Stimulated activated naive CD8-positive, alpha-beta T cell treated with anti-CD3 and anti-CD28 coated beads, Interleukin-15, amount 100 ng/mL, for 72 hours (primary cell): ENCODE measurements around the gene DPM2.

Source experiments
- ATAC-seq: fragments of 150-1000 bp; cut with Tn5 transposase; 2 replicates; pipeline ENCODE4 v1.10.0; 2021; ENCODE audit warnings: mild to moderate bottlenecking, moderate library complexity
- DNase-seq, 2 donors: peaks; one replicate each; pipeline ENCODE4 v3.0.0; 2021 to 2022
- H3K27ac Mint-ChIP-seq, 2 donors: one replicate each; pipeline ENCODE4 v1.8.0; 2022; ENCODE audit warnings: mild to moderate bottlenecking in 2 of 2, mixed read lengths in 2 of 2, moderate library complexity in 2 of 2
- H3K27me3 Mint-ChIP-seq: one replicate; pipeline ENCODE4 v1.8.0; 2022; ENCODE audit warnings: mixed read lengths
- H3K4me1 Mint-ChIP-seq: one replicate; pipeline ENCODE4 v1.8.0; 2022; ENCODE audit warnings: mild to moderate bottlenecking, mixed read lengths
- H3K4me3 Mint-ChIP-seq, 2 donors: one replicate each; pipeline ENCODE4 v1.8.0; 2022; ENCODE audit warnings: mild to moderate bottlenecking in 2 of 2, mixed read lengths in 2 of 2, moderate library complexity in 1 of 2
- H3K9me3 Mint-ChIP-seq, 2 donors: one replicate each; pipeline ENCODE4 v1.8.0; 2022; ENCODE audit warnings: mixed read lengths in 2 of 2

Gene DPM2

GRCh38 chr9:127912296-127912695 is 25.4 kb downstream of the DPM2 start:
- H3K4me1 Mint-ChIP-seq = peaks cover 72% of the 10 kb centered on the region
- no peaks in the 10 kb centered on the region for H3K27me3 Mint-ChIP-seq
- DNase-seq (no peak), ATAC-seq (no peak)
- no peaks in the 10 kb centered on the region for H3K9me3 Mint-ChIP-seq
- H3K4me3 Mint-ChIP-seq = no peak overlapping the region
- peak overlapping the region in 1 of 2 donors; percentile 95 for H3K27ac Mint-ChIP-seq

GRCh38 chr9:127910613-127911205 is 26.9 kb downstream of the DPM2 start:
- no peaks in the 10 kb centered on the region for H3K9me3 Mint-ChIP-seq
- H3K27ac Mint-ChIP-seq = peak overlapping the region; percentile 86 to 95
- peak overlapping the region; percentile 9 to 51 for H3K4me3 Mint-ChIP-seq
- H3K27me3 Mint-ChIP-seq = no peaks in the 10 kb centered on the region
- DNase-seq (no peak), ATAC-seq (no peak)
- H3K4me1 Mint-ChIP-seq = peaks cover 78% of the 10 kb centered on the region

- no peak overlapping the region for H3K4me3 Mint-ChIP-seq
- H3K27me3 Mint-ChIP-seq = no peaks in the 10 kb centered on the region
- ATAC-seq = no peak
Observed at GRCh38 chr9:127909839-127910273, 27.8 kb downstream of the DPM2 start.

GRCh38 chr9:127908660-127908926 is 29.1 kb downstream of the DPM2 start:
- ATAC-seq (no peak), DNase-seq (no peak)
- H3K27ac Mint-ChIP-seq = peak overlapping the region in 1 of 2 donors; percentile 78
- peaks cover 77% of the 10 kb centered on the region for H3K4me1 Mint-ChIP-seq
- no peaks in the 10 kb centered on the region for H3K9me3 Mint-ChIP-seq
- no peak overlapping the region for H3K4me3 Mint-ChIP-seq
- H3K27me3 Mint-ChIP-seq = no peaks in the 10 kb centered on the region

More at GRCh38 chr9:127909839-127910273, 27.8 kb downstream of the DPM2 start:
- Mint-ChIP-seq H3K9me3 (no peaks in the 10 kb centered on the region), H3K27ac (no peak overlapping the region), H3K4me1 (peaks cover 78% of the 10 kb centered on the region)
- no peak for DNase-seq

GRCh38 chr9:127907867-127908659 is 29.6 kb downstream of the DPM2 start:
- ATAC-seq (no peak), DNase-seq (no peak)
- H3K9me3 Mint-ChIP-seq = no peaks in the 10 kb centered on the region
- no peaks in the 10 kb centered on the region for H3K27me3 Mint-ChIP-seq
- no peak overlapping the region for H3K4me3 Mint-ChIP-seq
- H3K4me1 Mint-ChIP-seq = peaks cover 79% of the 10 kb centered on the region
- H3K27ac Mint-ChIP-seq = peak overlapping the region in 1 of 2 donors; percentile 78

GRCh38 chr9:127905788-127906191 is 31.9 kb downstream of the DPM2 start:
- H3K27ac Mint-ChIP-seq = peak overlapping the region; percentile 96 to 99
- H3K4me3 Mint-ChIP-seq = peak overlapping the region; percentile 96 to 98
- ATAC-seq (peak; percentile 70), DNase-seq (peak; percentile 63 to 72)
- H3K4me1 Mint-ChIP-seq = peaks cover 70% of the 10 kb centered on the region
- no peaks in the 10 kb centered on the region for H3K9me3 Mint-ChIP-seq
- H3K27me3 Mint-ChIP-seq = no peaks in the 10 kb centered on the region

GRCh38 chr9:127905004-127905728 is 32.5 kb downstream of the DPM2 start:
- DNase-seq (peak; percentile 49 to 72), ATAC-seq (peak; percentile 75)
- Mint-ChIP-seq H3K4me3 (peak overlapping the region; percentile 96 to 98), H3K9me3 (no peaks in the 10 kb centered on the region), H3K27ac (peak overlapping the region; percentile 96 to 99), H3K4me1 (peaks cover 64% of the 10 kb centered on the region), H3K27me3 (no peaks in the 10 kb centered on the region)

GRCh38 chr9:127904561-127905003 is 33.1 kb downstream of the DPM2 start:
- H3K9me3 Mint-ChIP-seq = no peaks in the 10 kb centered on the region
- H3K4me1 Mint-ChIP-seq = peaks cover 63% of the 10 kb centered on the region
- no peaks in the 10 kb centered on the region for H3K27me3 Mint-ChIP-seq
- H3K4me3 Mint-ChIP-seq = peak overlapping the region; percentile 96 to 98
- peak overlapping the region; percentile 96 to 99 for H3K27ac Mint-ChIP-seq
- peak; percentile 1 for ATAC-seq
- DNase-seq = peak in 1 of 2 donors; percentile 33

- Mint-ChIP-seq H3K27me3 (no peaks in the 10 kb centered on the region), H3K27ac (peak overlapping the region; percentile 96 to 99), H3K4me3 (peak overlapping the region; percentile 96 to 98), H3K9me3 (no peaks in the 10 kb centered on the region), H3K4me1 (peaks cover 62% of the 10 kb centered on the region)
- ATAC-seq (peak; percentile 53), DNase-seq (peak; percentile 68 to 89)
Observed at GRCh38 chr9:127903557-127904475, 33.8 kb downstream of the DPM2 start.

GRCh38 chr9:127899128-127899943 is 38.3 kb downstream of the DPM2 start, which contains the start of gene ST6GALNAC6:
TSS of gene ST6GALNAC6 (minus strand) at chr9:127899603. CDS start at chr9:127897981, 1,622 bp downstream.
- peak; percentile 80 for ATAC-seq
- H3K27me3 Mint-ChIP-seq = no peaks in the 10 kb centered on the region

GRCh38 chr9:127898433-127899127 is 39.1 kb downstream of the DPM2 start:
- peaks cover 0 to 20% of the 10 kb centered on the region in 2 donors for H3K9me3 Mint-ChIP-seq
- H3K4me1 Mint-ChIP-seq = peaks cover 65% of the 10 kb centered on the region
- peak overlapping the region; percentile 87 to 88 for H3K4me3 Mint-ChIP-seq
- peak; percentile 29 for ATAC-seq
- H3K27me3 Mint-ChIP-seq = no peaks in the 10 kb centered on the region
- peak overlapping the region; percentile 81 to 89 for H3K27ac Mint-ChIP-seq
- DNase-seq = no peak

More at GRCh38 chr9:127899128-127899943, 38.3 kb downstream of the DPM2 start, which contains the start of gene ST6GALNAC6:
- H3K4me3 Mint-ChIP-seq = peak within 1 kb of the TSS; percentile 87 to 88
- peaks cover 69% of the 10 kb centered on the region for H3K4me1 Mint-ChIP-seq
- H3K27ac Mint-ChIP-seq = peak within 1 kb of the TSS; percentile 81 to 89
- DNase-seq = peak; percentile 73 to 77
- H3K9me3 Mint-ChIP-seq = peaks cover 0 to 13% of the 10 kb centered on the region in 2 donors

GRCh38 chr9:127897193-127897692 is 40.4 kb downstream of the DPM2 start:
- peak overlapping the region in 1 of 2 donors; percentile 71 for H3K27ac Mint-ChIP-seq
- peak; percentile 7 for ATAC-seq
- no peak for DNase-seq
- peaks cover 66% of the 10 kb centered on the region for H3K4me1 Mint-ChIP-seq
- peak overlapping the region; percentile 87 to 88 for H3K4me3 Mint-ChIP-seq
- no peaks in the 10 kb centered on the region for H3K27me3 Mint-ChIP-seq
- H3K9me3 Mint-ChIP-seq = peaks cover 0 to 27% of the 10 kb centered on the region in 2 donors

GRCh38 chr9:127896395-127897192 is 41.1 kb downstream of the DPM2 start:
- DNase-seq (no peak), ATAC-seq (no peak)
- H3K27me3 Mint-ChIP-seq = no peaks in the 10 kb centered on the region
- no peak overlapping the region for H3K4me3 Mint-ChIP-seq
- peak overlapping the region in 1 of 2 donors; percentile 71 for H3K27ac Mint-ChIP-seq
- peaks cover 0 to 27% of the 10 kb centered on the region in 2 donors for H3K9me3 Mint-ChIP-seq
- H3K4me1 Mint-ChIP-seq = peaks cover 63% of the 10 kb centered on the region
